HUES6 (cell line): ENCODE measurements around the gene STEAP4.
"Not testable (repeated sequence)": the region's sequence is repeated elsewhere in the genome, so short reads cannot be mapped to it uniquely, and the experiment has no call there.

ENCODE experiments used
- H3K27ac ChIP-seq: 2 replicates; pipeline ENCODE4 v1.7.0; 2013; ENCODE audit warnings: low read depth, mild to moderate bottlenecking, low read length, inconsistent platforms
- H3K27me3 ChIP-seq: 2 replicates; pipeline ENCODE4 v1.6.1; 2013; ENCODE audit warnings: low read length; ENCODE audit not compliant: control insufficient read depth, insufficient read depth
- H3K36me3 ChIP-seq: 2 replicates; pipeline ENCODE4 v1.6.1; 2013; ENCODE audit warnings: low read length; ENCODE audit not compliant: control insufficient read depth, insufficient read depth
- H3K4me1 ChIP-seq: 2 replicates; pipeline ENCODE4 v1.6.1; 2013; ENCODE audit warnings: low read length; ENCODE audit not compliant: control insufficient read depth, insufficient read depth
- H3K4me3 ChIP-seq: 2 replicates; pipeline ENCODE4 v1.5.1; 2013; ENCODE audit warnings: low read depth, low read length
- H3K9ac ChIP-seq: one replicate; pipeline ENCODE4 v1.6.1; 2013; ENCODE audit warnings: mild to moderate bottlenecking, low read length
- H3K9me3 ChIP-seq: 2 replicates; pipeline ENCODE4 v1.6.1; 2013; ENCODE audit warnings: low read depth, low read length; ENCODE audit not compliant: control insufficient read depth, insufficient read depth

STEAP4 gene

DNA sequence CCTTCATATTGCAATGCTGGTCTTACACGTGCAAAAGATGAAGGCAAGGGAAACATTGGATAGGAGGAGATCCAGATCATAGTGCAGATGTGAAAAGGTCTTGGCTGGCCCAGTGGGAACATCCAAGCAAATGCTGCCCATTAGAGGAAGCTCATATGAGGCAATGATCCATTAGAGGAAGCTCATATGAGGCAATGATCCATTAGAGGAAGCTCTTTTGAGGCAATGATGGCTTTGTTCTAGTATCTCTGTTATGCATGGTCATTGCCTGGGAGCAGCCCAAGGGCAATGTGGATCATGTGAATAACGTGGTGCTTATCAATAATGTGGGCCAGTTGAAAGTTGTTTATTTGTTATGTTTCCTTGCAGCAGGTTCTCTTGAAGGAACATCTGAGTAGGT lies 37.8 kb downstream of the STEAP4 start:
- Histone ChIP-seq H3K36me3 (no peaks in the 10 kb centered on the region), H3K9ac (no peak overlapping the region), H3K4me3 (no peak overlapping the region), H3K27me3 (no peaks in the 10 kb centered on the region), H3K27ac (no peak overlapping the region), H3K4me1 (no peaks in the 10 kb centered on the region), H3K9me3 (0 out of 2 replicates have a peak, but pooled peaks cover 2% of the 10 kb centered on the region)

- H3K9ac ChIP-seq = no peak overlapping the region
- 0 out of 2 replicates have a peak, but pooled peaks cover 2% of the 10 kb centered on the region for H3K9me3 ChIP-seq
Measured at GRCh38 chr7:88268051-88268450, 38.6 kb downstream of the STEAP4 start.

DNA sequence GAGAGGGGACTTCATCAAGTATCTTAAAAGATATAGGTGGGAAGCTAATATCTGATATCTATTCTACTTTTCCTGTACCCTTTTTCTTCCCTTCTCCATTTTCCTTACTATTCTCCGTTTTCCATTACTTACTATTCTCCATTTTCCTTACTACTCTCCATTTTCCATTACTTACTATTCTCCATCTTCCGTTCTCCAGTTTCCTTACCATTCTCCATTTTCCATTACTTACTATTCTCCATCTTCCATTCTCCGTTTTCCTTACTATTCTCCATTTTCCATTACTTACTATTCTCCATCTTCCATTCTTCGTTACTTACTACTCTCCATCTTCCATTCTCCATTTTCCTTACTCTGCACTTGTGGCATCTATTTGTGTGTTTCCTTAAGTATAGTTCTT lies 39.3 kb downstream of the STEAP4 start:
- no peaks in the 10 kb centered on the region for H3K4me1 ChIP-seq
- no peak overlapping the region for H3K27ac ChIP-seq
- H3K9ac ChIP-seq = no peak overlapping the region
- no peaks in the 10 kb centered on the region for H3K27me3 ChIP-seq
- 0 out of 2 replicates have a peak, but pooled peaks cover 2% of the 10 kb centered on the region for H3K9me3 ChIP-seq
- no peaks in the 10 kb centered on the region for H3K36me3 ChIP-seq
- H3K4me3 ChIP-seq = no peak overlapping the region

More at GRCh38 chr7:88268051-88268450, 38.6 kb downstream of the STEAP4 start:
- H3K4me3 ChIP-seq = no peak overlapping the region
- H3K36me3 ChIP-seq = no peaks in the 10 kb centered on the region
- no peaks in the 10 kb centered on the region for H3K4me1 ChIP-seq
- no peak overlapping the region for H3K27ac ChIP-seq
- H3K27me3 ChIP-seq = no peaks in the 10 kb centered on the region

- not testable (repeated sequence) for H3K27ac ChIP-seq, H3K9ac ChIP-seq
Measured at GRCh38 chr7:88264987-88265386, 41.7 kb downstream of the STEAP4 start.

GRCh38 chr7:88262562-88262961 lies 44.1 kb downstream of the STEAP4 start:
- no peak overlapping the region for H3K9ac ChIP-seq
- no peaks in the 10 kb centered on the region for H3K36me3 ChIP-seq
- no peak overlapping the region for H3K27ac ChIP-seq
- H3K9me3 ChIP-seq = 0 out of 2 replicates have a peak, but pooled peaks cover 2% of the 10 kb centered on the region
- H3K4me3 ChIP-seq = no peak overlapping the region
- H3K27me3 ChIP-seq = no peaks in the 10 kb centered on the region
- H3K4me1 ChIP-seq = no peaks in the 10 kb centered on the region

More at GRCh38 chr7:88264987-88265386, 41.7 kb downstream of the STEAP4 start:
- not testable (repeated sequence) for H3K4me1 ChIP-seq, H3K27me3 ChIP-seq, H3K4me3 ChIP-seq, H3K36me3 ChIP-seq, H3K9me3 ChIP-seq

DNA sequence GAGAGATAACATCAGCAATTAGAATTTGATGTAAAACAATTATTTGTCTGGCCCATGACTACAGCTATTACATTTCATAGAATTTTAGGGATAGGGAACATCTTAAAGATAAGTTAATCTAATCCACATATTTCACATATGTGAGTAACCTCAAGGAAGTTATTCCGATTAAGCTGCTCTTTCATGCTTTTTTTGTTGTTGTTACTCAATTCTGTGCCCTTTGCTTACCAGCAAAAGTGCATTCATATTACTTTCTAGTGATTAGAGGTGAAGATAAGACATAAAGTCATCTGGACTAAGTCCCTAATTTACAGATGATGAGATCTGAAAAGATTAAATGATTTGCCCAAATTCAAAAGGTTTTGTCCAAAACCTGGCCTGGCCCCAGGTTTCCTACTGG lies 46.0 kb downstream of the STEAP4 start:
- no peak overlapping the region for H3K9ac ChIP-seq
- H3K36me3 ChIP-seq = no peaks in the 10 kb centered on the region
- no peak overlapping the region for H3K4me3 ChIP-seq
- H3K27ac ChIP-seq = no peak overlapping the region
- H3K27me3 ChIP-seq = no peaks in the 10 kb centered on the region
- H3K4me1 ChIP-seq = no peaks in the 10 kb centered on the region
- H3K9me3 ChIP-seq = no peaks in the 10 kb centered on the region

DNA sequence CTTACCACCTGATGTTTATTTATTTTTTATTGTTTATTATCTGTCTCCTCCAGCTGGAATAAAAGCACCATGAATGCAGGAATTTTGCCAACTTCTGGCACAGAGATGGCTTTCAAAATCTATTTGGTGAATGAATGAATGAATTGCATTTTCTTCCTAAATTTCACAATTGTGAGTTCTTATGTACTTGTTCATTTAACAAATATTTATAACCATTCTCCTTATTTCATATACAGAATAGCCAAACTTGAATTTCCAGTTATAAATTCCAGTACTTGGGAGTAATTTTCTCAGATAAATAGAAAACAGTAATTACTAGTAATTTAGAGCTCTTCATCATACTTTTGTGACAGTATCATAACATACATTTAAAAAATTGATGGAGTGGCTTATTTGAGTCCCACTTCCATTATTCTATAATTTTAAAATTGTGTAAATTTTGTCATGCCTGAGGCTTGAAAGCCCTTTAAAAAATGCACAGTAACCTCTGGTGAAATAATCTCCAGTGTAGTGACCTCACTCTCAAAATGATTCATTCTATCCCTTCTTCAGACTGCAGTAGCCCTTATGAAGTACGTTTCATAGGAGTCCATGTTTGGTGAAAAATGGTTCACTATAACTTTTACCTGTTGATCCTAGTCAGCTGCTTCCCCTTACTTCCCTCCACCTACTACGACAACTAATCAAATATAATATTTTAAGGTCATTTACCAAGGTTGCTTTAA lies 46.9 kb downstream of the STEAP4 start:
- H3K27ac ChIP-seq = no peak overlapping the region
- H3K36me3 ChIP-seq = no peaks in the 10 kb centered on the region
- no peaks in the 10 kb centered on the region for H3K4me1 ChIP-seq
- H3K9me3 ChIP-seq = peaks cover 4% of the 10 kb centered on the region
- no peaks in the 10 kb centered on the region for H3K27me3 ChIP-seq
- H3K9ac ChIP-seq = no peak overlapping the region
- no peak overlapping the region for H3K4me3 ChIP-seq

DNA sequence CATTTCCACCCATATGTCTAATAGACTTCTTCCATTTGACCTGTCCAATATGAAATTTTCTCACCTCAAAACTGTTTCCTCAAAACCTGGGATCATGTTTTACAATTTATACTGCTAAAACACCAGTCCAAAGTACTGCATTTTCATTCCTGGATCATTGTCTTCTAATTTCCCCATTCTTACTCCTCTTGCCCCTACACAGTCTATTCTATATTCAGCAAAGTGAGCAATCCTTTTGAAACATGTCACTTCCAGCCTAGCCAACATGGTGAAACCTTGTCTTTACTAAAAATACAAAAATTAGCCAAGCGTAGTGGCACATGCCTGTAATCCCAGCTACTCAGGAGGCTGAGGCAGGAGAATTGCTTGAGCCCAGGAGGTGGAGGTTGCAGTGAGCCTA lies 48.4 kb downstream of the STEAP4 start:
- not testable (repeated sequence) for H3K4me1 ChIP-seq, H3K27me3 ChIP-seq, H3K9ac ChIP-seq, H3K36me3 ChIP-seq, H3K27ac ChIP-seq, H3K4me3 ChIP-seq
- H3K9me3 ChIP-seq = peaks cover 13% of the 10 kb centered on the region

DNA sequence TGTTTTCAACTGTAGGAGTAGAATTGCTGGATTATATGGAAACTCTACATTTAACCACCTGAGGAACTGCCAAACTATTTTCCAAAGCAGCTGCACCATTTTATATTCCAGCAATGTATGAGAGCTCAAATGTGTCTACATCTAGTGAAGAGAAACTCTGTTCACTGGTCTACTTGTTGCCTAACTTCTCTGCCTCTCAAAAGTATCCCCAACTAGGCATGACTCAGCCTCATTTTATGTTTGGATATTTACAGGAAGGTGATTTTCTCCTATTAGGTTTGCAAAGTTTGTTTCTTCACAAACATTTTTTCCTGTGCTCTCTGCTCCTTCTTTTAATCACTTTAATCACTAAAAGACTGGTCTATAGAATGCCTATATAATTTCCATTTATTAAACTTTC lies 49.8 kb downstream of the STEAP4 start:
- H3K4me3 ChIP-seq = no peak overlapping the region
- no peaks in the 10 kb centered on the region for H3K27me3 ChIP-seq
- H3K9ac ChIP-seq = no peak overlapping the region
- no peaks in the 10 kb centered on the region for H3K4me1 ChIP-seq
- H3K27ac ChIP-seq = no peak overlapping the region
- peaks cover 19% of the 10 kb centered on the region for H3K9me3 ChIP-seq
- no peaks in the 10 kb centered on the region for H3K36me3 ChIP-seq

DNA sequence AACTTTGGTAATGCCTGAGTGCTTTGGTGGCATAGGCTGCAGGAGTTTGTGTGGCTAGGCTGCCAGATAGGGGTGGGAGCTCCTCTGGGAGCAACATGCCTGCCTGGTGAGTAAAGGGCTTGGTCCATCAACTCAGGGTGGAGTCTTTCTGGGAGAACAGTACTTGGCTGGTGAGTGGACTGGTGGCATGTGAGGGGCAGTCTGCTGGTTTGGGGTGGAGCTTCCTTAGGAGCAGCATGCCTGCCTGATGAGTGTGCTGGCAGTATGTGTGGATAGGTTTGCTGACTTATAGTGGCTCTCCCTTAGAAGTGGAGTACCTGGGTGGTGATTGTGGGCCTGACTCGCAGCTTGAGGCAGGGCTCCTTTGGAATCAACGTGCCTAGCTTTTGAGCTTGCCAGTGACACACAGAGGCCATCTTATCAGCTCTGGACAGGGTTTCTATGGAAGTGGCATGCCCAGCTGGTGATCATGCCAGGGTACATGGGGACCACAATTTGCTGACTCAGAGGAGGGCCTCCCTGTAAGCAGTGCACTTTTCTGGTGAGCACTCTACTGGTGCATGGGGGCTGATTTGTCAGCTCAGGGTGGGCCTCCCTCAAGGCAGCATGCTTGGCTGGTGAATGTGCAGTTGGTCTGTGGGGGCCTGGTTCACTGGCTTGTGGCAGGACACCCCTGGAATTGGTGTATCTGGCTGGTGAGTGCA lies 51.8 kb downstream of the STEAP4 start:
- Histone ChIP-seq H3K27ac (no peak overlapping the region), H3K27me3 (no peaks in the 10 kb centered on the region), H3K4me1 (no peaks in the 10 kb centered on the region), H3K4me3 (no peak overlapping the region), H3K9ac (no peak overlapping the region), H3K9me3 (peaks cover 19% of the 10 kb centered on the region), H3K36me3 (no peaks in the 10 kb centered on the region)

- no peak overlapping the region for H3K4me3 ChIP-seq
- H3K4me1 ChIP-seq = no peaks in the 10 kb centered on the region
- no peaks in the 10 kb centered on the region for H3K27me3 ChIP-seq
- no peak overlapping the region for H3K27ac ChIP-seq
- peaks cover 19% of the 10 kb centered on the region for H3K9me3 ChIP-seq
- no peaks in the 10 kb centered on the region for H3K36me3 ChIP-seq
- H3K9ac ChIP-seq = no peak overlapping the region
Measured at GRCh38 chr7:88253640-88254039, 53.1 kb downstream of the STEAP4 start.
